ENCODE measurements around the gene CEP112.

DNA sequence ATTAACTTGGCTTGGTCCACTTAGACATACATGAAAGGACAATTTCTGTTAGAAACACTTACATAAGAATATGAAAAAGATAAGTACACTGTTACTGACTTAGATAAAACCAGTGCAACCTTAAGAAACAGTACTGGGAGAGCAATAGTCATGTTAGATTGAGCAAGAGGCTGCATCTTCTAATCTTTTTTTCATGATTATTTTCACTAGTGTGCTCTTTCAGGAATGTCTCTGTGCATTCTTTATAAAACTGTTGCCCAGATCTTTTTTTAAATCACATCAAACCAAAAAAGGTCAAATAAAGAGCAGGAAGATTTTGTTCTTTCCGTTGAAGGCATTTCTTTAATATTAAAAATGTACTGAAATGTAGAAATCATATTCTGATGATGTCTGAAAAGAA lies 529.7 kb downstream of the CEP112 start:
- TF ChIP-seq, protein P1, sequence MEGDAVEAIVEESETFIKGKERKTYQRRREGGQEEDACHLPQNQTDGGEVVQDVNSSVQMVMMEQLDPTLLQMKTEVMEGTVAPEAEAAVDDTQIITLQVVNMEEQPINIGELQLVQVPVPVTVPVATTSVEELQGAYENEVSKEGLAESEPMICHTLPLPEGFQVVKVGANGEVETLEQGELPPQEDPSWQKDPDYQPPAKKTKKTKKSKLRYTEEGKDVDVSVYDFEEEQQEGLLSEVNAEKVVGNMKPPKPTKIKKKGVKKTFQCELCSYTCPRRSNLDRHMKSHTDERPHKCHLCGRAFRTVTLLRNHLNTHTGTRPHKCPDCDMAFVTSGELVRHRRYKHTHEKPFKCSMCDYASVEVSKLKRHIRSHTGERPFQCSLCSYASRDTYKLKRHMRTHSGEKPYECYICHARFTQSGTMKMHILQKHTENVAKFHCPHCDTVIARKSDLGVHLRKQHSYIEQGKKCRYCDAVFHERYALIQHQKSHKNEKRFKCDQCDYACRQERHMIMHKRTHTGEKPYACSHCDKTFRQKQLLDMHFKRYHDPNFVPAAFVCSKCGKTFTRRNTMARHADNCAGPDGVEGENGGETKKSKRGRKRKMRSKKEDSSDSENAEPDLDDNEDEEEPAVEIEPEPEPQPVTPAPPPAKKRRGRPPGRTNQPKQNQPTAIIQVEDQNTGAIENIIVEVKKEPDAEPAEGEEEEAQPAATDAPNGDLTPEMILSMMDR (IDR thresholded peaks at IDR 0.05), result no peak
- no peak for TF ChIP-seq POLR2A (IDR thresholded peaks at IDR 0.05)
